GM19467 (cell line): ENCODE results near the gene GABRG3.

ENCODE experiments used
- ATAC-seq: cut with Tn5 transposase; IDR thresholded peaks from one replicate; pipeline ENCODE4 v1.9.1; 2021; ENCODE audit warnings: mild to moderate bottlenecking, moderate library complexity; ENCODE audit not compliant: unreplicated experiment

GABRG3 gene

GRCh38 chr15:27094235-27094634, 123.3 kb downstream of the GABRG3 start:
- no peak for ATAC-seq

- no peak for ATAC-seq
Observed at GRCh38 chr15:27095886-27096624, 125.1 kb downstream of the GABRG3 start.

- ATAC-seq, result no peak
Observed at GRCh38 chr15:27097506-27097905, 126.5 kb downstream of the GABRG3 start.

- ATAC-seq, result no peak
Observed at GRCh38 chr15:27101982-27102381, 131.0 kb downstream of the GABRG3 start.

GRCh38 chr15:27111323-27111722, 140.3 kb downstream of the GABRG3 start:
- no peak for ATAC-seq

- no peak for ATAC-seq
Observed at GRCh38 chr15:27114473-27114872, 143.5 kb downstream of the GABRG3 start.

GRCh38 chr15:27119695-27120266, 148.8 kb downstream of the GABRG3 start:
- no peak for ATAC-seq

- ATAC-seq, result no peak
Observed at GRCh38 chr15:27121672-27122071, 150.7 kb downstream of the GABRG3 start.

GRCh38 chr15:27123291-27123690, 152.3 kb downstream of the GABRG3 start:
- no peak for ATAC-seq

- no peak for ATAC-seq
Observed at GRCh38 chr15:27123808-27124207, 152.8 kb downstream of the GABRG3 start.

GRCh38 chr15:27124287-27124871, 153.4 kb downstream of the GABRG3 start:
- ATAC-seq, result no peak

GRCh38 chr15:27125185-27125584, 154.2 kb downstream of the GABRG3 start:
- no peak for ATAC-seq

- ATAC-seq, result no peak
Observed at GRCh38 chr15:27126449-27126848, 155.5 kb downstream of the GABRG3 start.

- no peak for ATAC-seq
Observed at GRCh38 chr15:27127815-27128570, 157.0 kb downstream of the GABRG3 start.

- ATAC-seq, result no peak
Observed at GRCh38 chr15:27133249-27133648, 162.3 kb downstream of the GABRG3 start.

GRCh38 chr15:27134481-27134880, 163.5 kb downstream of the GABRG3 start:
- ATAC-seq, result no peak

GRCh38 chr15:27135151-27135550, 164.2 kb downstream of the GABRG3 start:
- no peak for ATAC-seq

GRCh38 chr15:27137127-27137526, 166.1 kb downstream of the GABRG3 start:
- no peak for ATAC-seq

GRCh38 chr15:27165590-27165989, 194.6 kb downstream of the GABRG3 start:
- no peak for ATAC-seq

- no peak for ATAC-seq
Observed at GRCh38 chr15:27166917-27167316, 195.9 kb downstream of the GABRG3 start.

GRCh38 chr15:27167738-27168137, 196.8 kb downstream of the GABRG3 start:
- no peak for ATAC-seq

- ATAC-seq, result no peak
Observed at GRCh38 chr15:27170851-27171250, 199.9 kb downstream of the GABRG3 start.
